Glomerular visceral epithelial cell (primary cell): ENCODE measurements around the gene TAS2R41.

Experiments used
- DNase-seq: peaks from one replicate; pipeline ENCODE4 v3.0.0-alpha.2; 2016; ENCODE audit errors: extremely low spot score

The TAS2R41 gene, protein sequence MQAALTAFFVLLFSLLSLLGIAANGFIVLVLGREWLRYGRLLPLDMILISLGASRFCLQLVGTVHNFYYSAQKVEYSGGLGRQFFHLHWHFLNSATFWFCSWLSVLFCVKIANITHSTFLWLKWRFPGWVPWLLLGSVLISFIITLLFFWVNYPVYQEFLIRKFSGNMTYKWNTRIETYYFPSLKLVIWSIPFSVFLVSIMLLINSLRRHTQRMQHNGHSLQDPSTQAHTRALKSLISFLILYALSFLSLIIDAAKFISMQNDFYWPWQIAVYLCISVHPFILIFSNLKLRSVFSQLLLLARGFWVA

GRCh38 chr7:143477501-143478150, at the start of gene TAS2R41:
TAS2R41 (plus strand) TSS chr7:143477873; CDS start chr7:143477873, 0 bp downstream.
- DNase-seq, result no peak

DNA sequence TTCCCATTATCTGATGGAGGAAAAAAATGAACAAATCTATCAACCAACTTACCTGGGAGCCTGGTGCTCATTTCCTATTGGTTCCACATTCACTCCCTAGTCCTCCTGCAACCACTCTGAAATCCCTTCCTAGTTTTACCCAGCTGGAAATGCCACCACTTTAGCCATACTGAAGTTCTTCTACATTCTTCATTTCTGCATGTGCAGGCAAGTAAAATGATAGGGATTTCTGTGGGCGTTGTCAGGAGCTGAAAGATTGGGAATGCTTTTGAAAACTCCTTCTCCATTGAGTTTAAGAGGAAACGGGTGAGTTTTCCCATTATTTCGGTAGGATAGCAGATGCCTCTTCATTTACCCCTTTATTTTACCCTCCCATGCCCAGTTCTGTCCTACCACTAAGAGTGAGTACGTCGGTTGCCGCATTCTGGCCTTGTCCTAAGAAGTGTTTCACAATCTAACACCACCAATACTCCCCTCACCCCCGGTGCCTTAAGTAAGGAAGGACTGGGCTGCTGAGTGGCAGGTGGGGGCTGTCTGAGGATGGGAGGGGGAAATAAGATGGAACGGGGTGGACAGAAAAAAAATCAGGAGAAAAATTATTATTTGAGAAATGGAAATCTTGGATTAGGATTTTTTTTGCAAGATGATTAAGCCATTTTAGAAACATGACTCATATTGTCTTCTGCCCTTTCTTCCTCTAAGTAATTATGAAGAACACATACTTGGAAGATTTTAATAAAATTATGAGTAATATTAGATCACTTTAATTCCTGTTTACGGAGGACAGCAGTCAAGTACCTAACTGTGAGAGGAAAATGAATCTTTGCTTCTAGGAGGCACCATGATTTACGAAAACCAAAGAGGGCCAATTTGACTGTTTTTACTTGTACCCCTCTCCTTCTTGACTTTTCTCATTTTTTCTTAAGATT, 47.6 kb upstream of the TAS2R41 start:
- no peak for DNase-seq

GRCh38 chr7:143431109-143431508, 46.6 kb upstream of the TAS2R41 start:
- no peak for DNase-seq

- DNase-seq, result no peak
Observed at GRCh38 chr7:143433759-143434158, 43.9 kb upstream of the TAS2R41 start.

DNA sequence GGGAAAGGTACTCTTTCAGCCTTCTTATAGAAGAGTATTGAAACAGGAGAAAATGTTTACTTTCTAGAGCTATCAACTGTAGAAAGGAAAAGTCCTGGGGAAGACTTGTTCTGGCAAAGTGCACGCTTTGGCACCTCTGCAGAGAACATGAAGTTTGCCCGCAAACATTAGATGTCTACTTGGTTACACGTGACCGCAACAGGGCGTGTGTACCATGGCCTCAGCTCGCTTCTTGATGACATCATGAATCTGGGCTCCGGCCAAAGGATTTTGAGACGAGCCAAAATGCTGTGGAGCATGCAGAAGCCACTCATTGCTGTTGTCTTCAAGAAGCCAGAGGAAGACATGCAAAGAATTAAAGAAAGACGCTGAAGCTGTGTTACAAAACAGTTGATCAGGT, 43.0 kb upstream of the TAS2R41 start:
- DNase-seq, result peak; percentile 68

DNA sequence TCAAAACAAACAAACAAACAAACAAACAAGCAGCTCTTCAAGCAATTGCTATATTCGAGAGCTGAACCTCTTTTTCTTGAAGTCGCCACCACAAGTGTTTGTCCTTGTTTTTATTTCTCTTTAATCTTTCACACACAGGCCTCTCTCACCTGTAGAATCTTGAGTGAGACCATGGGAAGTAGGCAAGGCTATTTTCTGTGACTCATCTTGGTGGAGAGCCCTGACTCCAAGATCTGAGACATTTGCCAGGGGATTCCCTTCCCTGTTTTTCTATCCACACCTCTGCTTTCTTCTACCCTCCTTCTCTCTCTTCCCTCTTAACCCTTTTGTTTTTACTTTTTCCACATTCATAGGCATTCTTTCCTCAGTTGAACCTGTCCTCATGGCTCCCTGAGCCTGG, 42.4 kb upstream of the TAS2R41 start:
- no peak for DNase-seq

DNA sequence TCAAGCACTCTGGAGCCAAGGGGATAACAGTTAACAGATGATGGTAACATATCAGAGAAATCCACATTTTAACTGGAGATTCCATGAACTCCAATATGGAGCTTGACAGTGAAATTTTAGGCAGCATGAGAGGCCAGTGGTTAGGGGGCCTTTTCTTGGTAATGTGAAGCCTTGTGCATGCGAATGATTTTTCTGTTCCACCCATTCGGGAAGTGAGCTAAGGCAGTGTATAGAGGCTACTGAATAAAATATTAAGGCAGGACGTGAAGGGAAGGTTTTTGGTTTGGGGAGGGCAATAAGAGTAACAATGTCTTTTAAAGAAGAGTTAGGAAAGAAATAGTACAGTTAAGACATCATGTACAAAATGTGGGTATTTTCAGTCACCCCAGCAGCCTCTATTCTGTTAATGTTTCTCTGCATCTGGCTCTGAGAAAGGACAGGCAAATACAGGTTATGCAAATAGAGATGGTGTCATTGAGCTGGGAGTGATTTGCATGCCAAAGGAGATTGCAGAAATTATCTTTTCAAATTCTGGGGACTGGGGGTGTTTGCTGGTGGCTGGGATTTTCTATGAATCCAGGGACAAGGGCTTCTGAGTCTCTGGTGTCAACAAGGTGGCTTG, 41.2 kb upstream of the TAS2R41 start:
- DNase-seq, result no peak

DNA sequence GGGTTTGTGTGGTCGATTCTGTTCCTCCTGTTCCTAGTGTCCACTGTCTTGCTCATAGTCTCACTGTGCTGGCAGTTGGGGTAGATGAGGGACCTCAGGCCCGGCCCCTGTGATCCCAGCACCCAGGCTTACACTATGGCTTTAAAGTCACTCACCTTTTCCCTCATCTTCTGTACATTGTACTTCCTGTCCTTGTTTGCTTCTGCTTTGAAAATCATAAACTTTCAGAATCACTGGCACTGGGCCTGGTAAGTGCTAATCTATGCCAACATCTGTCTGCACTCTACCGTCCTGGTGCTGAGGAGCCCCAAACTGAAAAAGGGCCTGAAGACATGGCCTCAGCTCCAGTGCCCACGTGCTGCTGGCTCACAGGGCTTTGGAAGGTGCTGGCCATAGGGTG, 40.1 kb upstream of the TAS2R41 start:
- DNase-seq, result no peak

DNA sequence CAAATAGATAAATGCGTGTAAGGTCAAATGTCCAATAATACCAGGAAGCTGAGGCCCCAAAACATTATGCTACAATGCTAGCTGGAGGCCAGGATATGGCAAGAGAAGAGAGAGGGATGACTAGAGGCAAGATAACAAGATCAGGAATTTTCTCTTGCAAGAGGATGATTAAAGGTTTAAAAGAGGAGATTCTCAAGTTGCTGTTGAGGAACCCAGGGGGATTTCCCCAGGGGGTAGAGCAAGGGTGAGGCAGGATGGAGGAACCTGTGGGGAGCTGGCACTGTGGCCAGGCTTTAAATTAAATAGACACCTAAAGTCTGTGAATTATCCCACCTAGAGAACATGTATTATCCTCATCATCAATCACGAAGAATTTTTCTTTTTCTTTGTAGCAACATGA, 37.8 kb upstream of the TAS2R41 start:
- DNase-seq, result no peak

- no peak for DNase-seq
Observed at GRCh38 chr7:143443153-143443552, 34.5 kb upstream of the TAS2R41 start, which contains the start of gene TAS2R60. TAS2R60 (plus strand) TSS chr7:143443453; CDS start chr7:143443453, 0 bp downstream.

GRCh38 chr7:143444063-143444782, 33.5 kb upstream of the TAS2R41 start:
- no peak for DNase-seq

DNA sequence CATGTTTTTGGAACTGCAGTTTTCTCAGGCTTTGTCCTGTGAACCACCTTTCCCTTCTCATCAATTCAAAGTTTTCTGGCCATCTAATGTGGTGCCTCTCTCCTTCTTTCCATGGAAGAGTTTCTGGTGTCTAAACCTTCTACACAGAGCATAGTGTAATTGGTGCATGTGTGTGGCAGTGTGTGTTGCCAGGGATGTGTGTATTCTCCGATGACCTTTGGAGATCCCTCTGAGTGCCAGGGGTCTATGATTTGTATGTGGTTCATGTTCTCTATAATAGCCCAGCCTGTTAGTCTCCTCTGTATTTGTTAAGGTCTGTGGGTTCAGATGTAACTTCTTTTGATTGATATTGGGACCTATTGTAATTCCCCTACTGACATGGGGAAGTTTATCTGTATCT, 32.9 kb upstream of the TAS2R41 start:
- DNase-seq, result no peak

DNA sequence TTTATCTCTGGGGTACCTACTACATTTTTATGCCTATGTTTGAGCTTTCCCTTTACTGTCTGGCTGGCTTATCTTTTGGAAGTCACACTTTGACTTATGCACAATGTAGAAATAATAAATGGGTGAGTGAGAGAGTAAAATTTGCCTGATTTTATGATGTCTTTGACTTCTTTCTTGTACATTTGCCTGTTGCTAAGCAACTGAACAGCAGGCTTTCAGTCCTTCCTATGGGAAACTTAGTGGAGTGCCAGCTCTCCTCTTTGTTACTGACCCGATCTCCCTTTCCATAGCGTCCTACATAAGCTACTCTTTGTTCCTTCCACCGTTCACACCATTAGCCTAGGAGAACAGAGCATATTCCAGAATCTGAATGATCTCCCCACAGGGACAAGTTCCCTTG, 30.2 kb upstream of the TAS2R41 start:
- DNase-seq, result no peak

GRCh38 chr7:143448429-143448828, 29.2 kb upstream of the TAS2R41 start:
- DNase-seq, result no peak

- DNase-seq, result no peak
Observed at GRCh38 chr7:143449793-143450192, 27.9 kb upstream of the TAS2R41 start.

GRCh38 chr7:143451122-143451521, 26.6 kb upstream of the TAS2R41 start:
- DNase-seq, result no peak

DNA sequence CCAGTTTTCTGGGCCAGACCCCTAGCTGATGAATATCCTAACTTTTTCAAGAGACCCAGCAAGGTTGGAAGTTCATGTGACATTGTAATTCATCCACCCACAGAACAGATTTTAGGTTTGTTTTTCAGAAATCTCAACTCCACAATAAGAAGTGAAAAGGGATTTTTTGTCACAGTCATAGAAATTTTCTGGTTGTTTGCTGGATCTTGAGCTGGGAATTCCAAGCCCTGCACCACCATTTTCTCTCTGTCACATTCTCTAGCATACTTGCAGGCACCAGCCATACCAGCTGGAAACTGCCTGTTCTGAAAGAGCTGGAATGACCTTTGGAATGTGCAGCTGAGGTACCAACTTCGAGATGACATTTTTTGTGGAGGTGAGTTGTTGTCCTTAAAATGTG, 25.9 kb upstream of the TAS2R41 start:
- no peak for DNase-seq

DNA sequence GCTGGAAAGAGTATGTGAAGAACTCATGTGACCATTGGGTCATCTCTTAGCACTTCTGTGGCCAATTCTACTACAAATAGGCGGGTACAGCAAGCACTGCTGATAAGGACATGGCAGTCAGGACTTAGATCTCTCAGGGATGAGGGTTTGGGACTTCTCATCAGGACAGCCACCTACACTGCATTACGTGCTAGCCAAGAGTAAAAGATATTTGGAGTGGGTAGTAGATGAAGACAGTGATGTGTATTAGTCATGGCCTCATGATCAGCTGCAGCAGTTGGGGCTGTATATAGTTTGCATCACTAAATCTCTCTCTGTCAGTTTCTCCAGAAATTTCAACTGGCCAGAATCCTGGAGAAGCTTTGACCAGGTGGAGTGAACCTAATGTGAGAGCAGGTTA, 25.2 kb upstream of the TAS2R41 start:
- no peak for DNase-seq

GRCh38 chr7:143454091-143454680, 23.5 kb upstream of the TAS2R41 start:
- no peak for DNase-seq

DNA sequence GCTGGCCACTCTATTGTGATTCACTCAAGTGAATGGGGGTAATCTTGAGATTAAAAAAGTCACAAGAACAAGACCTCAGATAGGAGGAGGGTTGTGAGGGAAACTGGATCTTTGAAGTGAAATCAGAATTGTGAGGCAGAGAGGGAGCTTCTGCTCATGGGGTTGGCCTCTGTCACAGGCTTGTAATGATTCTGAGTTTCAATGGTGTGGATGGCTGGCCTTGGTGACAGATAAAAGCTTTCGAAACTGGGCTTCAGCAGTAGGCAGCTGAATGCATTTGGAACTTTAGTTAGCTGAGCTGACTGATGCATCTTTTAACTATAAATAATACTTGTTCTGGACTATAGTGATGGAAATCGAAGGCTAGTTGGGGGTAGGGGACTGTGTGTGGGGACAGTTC, 22.2 kb upstream of the TAS2R41 start:
- no peak for DNase-seq

- no peak for DNase-seq
Observed at GRCh38 chr7:143455942-143456341, 21.7 kb upstream of the TAS2R41 start.
